Activated naive CD8-positive, alpha-beta T cell treated with anti-CD3 and anti-CD28 coated beads for 36 hours (primary cell): Measurements from ENCODE around the gene BRCA1. TPM values are rescaled to one million over a fixed set of nuclear protein-coding genes. Genes with fewer than 3 reads are reported as not detected.
"Not testable (repeated sequence)": the region's sequence is repeated elsewhere in the genome, so short reads cannot be mapped to it uniquely, and the experiment has no call there.

Experiments
- DNase-seq: peaks from one replicate; pipeline ENCODE4 v3.0.0; 2021
- H3K27ac Mint-ChIP-seq: one replicate; pipeline ENCODE4 v1.8.0; 2022; ENCODE audit warnings: mild to moderate bottlenecking, moderate library complexity, mixed read lengths
- H3K27me3 Mint-ChIP-seq: one replicate; pipeline ENCODE4 v1.8.0; 2022; ENCODE audit warnings: mild to moderate bottlenecking, mixed read lengths
- H3K36me3 Mint-ChIP-seq: one replicate; pipeline ENCODE4 v1.8.0; 2021; ENCODE audit warnings: mild to moderate bottlenecking, mixed read lengths
- H3K4me1 Mint-ChIP-seq: one replicate; pipeline ENCODE4 v1.8.0; 2021; ENCODE audit warnings: mixed read lengths
- H3K4me3 Mint-ChIP-seq: one replicate; pipeline ENCODE4 v1.8.0; 2022; ENCODE audit warnings: mild to moderate bottlenecking, moderate library complexity, mixed read lengths
- H3K9me3 Mint-ChIP-seq: one replicate; pipeline ENCODE4 v1.8.0; 2022; ENCODE audit warnings: mixed read lengths
- total RNA-seq, 2 experiments: library from RNA; stranded (reverse); gene quantifications; one replicate each; pipeline ENCODE4 v1.2.3, GENCODE V29; 2021

Gene BRCA1
- total RNA-seq, 2 experiments from 2014 or later: 84.1 to 86.7 TPM

GRCh38 chr17:43056051-43056450, 69.1 kb downstream of the BRCA1 start:
- Mint-ChIP-seq H3K9me3 (no peaks in the 10 kb centered on the region), H3K36me3 (peaks cover 44% of the 10 kb centered on the region), H3K4me1 (no peaks in the 10 kb centered on the region), H3K4me3 (no peak overlapping the region), H3K27me3 (no peaks in the 10 kb centered on the region), H3K27ac (no peak overlapping the region)
- DNase-seq: no peak

- H3K9me3 Mint-ChIP-seq, DNase-seq, H3K4me3 Mint-ChIP-seq, H3K27ac Mint-ChIP-seq, H3K4me1 Mint-ChIP-seq, H3K27me3 Mint-ChIP-seq: not testable (repeated sequence)
- H3K36me3 Mint-ChIP-seq: peaks cover 47% of the 10 kb centered on the region
These were observed 72.2 kb downstream of the BRCA1 start for GRCh38 chr17:43053008-43053407.

GRCh38 chr17:43051969-43052368, 73.2 kb downstream of the BRCA1 start:
- H3K27me3 Mint-ChIP-seq: no peaks in the 10 kb centered on the region
- no peak overlapping the region for H3K27ac Mint-ChIP-seq

GRCh38 chr17:43044024-43044423, 81.1 kb downstream of the BRCA1 start:
- no peak overlapping the region for H3K27ac Mint-ChIP-seq
- no peaks in the 10 kb centered on the region for H3K4me1 Mint-ChIP-seq

More at GRCh38 chr17:43051969-43052368, 73.2 kb downstream of the BRCA1 start:
- Mint-ChIP-seq H3K9me3 (no peaks in the 10 kb centered on the region), H3K4me3 (no peak overlapping the region), H3K36me3 (peaks cover 51% of the 10 kb centered on the region), H3K4me1 (no peaks in the 10 kb centered on the region)
- no peak for DNase-seq

GRCh38 chr17:43043307-43043706, 81.9 kb downstream of the BRCA1 start:
- Mint-ChIP-seq H3K4me1 (no peaks in the 10 kb centered on the region), H3K4me3 (no peak overlapping the region), H3K36me3 (peaks cover 18% of the 10 kb centered on the region), H3K27ac (no peak overlapping the region), H3K27me3 (no peaks in the 10 kb centered on the region), H3K9me3 (no peaks in the 10 kb centered on the region)
- no peak for DNase-seq

More at GRCh38 chr17:43044024-43044423, 81.1 kb downstream of the BRCA1 start:
- H3K9me3 Mint-ChIP-seq: no peaks in the 10 kb centered on the region
- peaks cover 23% of the 10 kb centered on the region for H3K36me3 Mint-ChIP-seq
- H3K4me3 Mint-ChIP-seq: no peak overlapping the region
- no peak for DNase-seq
- H3K27me3 Mint-ChIP-seq: no peaks in the 10 kb centered on the region

- no peak overlapping the region for H3K4me3 Mint-ChIP-seq
- no peak overlapping the region for H3K27ac Mint-ChIP-seq
- no peaks in the 10 kb centered on the region for H3K4me1 Mint-ChIP-seq
- H3K36me3 Mint-ChIP-seq: peaks cover 11% of the 10 kb centered on the region
- H3K27me3 Mint-ChIP-seq: no peaks in the 10 kb centered on the region
- DNase-seq: no peak
- no peaks in the 10 kb centered on the region for H3K9me3 Mint-ChIP-seq
These were observed 83.0 kb downstream of the BRCA1 start for GRCh38 chr17:43042025-43042628.

GRCh38 chr17:43040655-43041054, 84.5 kb downstream of the BRCA1 start:
- Mint-ChIP-seq H3K36me3 (peaks cover 5% of the 10 kb centered on the region), H3K4me1 (no peaks in the 10 kb centered on the region), H3K27me3 (no peaks in the 10 kb centered on the region), H3K9me3 (no peaks in the 10 kb centered on the region), H3K27ac (no peak overlapping the region), H3K4me3 (no peak overlapping the region)
- no peak for DNase-seq

GRCh38 chr17:43039646-43040045, 85.5 kb downstream of the BRCA1 start:
- Mint-ChIP-seq H3K36me3 (peaks cover 3% of the 10 kb centered on the region), H3K4me1 (no peaks in the 10 kb centered on the region)

GRCh38 chr17:43034894-43035293, 90.3 kb downstream of the BRCA1 start:
- Mint-ChIP-seq H3K4me3 (no peak overlapping the region), H3K27ac (no peak overlapping the region), H3K36me3 (no peaks in the 10 kb centered on the region), H3K4me1 (no peaks in the 10 kb centered on the region), H3K9me3 (no peaks in the 10 kb centered on the region), H3K27me3 (no peaks in the 10 kb centered on the region)
- DNase-seq: no peak

More at GRCh38 chr17:43039646-43040045, 85.5 kb downstream of the BRCA1 start:
- H3K4me3 Mint-ChIP-seq: no peak overlapping the region
- no peaks in the 10 kb centered on the region for H3K27me3 Mint-ChIP-seq
- H3K9me3 Mint-ChIP-seq: no peaks in the 10 kb centered on the region
- no peak overlapping the region for H3K27ac Mint-ChIP-seq
- no peak for DNase-seq

- H3K4me3 Mint-ChIP-seq: no peak overlapping the region
- no peaks in the 10 kb centered on the region for H3K27me3 Mint-ChIP-seq
- no peaks in the 10 kb centered on the region for H3K9me3 Mint-ChIP-seq
- H3K36me3 Mint-ChIP-seq: no peaks in the 10 kb centered on the region
- no peaks in the 10 kb centered on the region for H3K4me1 Mint-ChIP-seq
- DNase-seq: no peak
- H3K27ac Mint-ChIP-seq: no peak overlapping the region
These were observed 90.9 kb downstream of the BRCA1 start for GRCh38 chr17:43033948-43034881.

- no peaks in the 10 kb centered on the region for H3K4me1 Mint-ChIP-seq
- H3K4me3 Mint-ChIP-seq: no peak overlapping the region
These were observed 93.5 kb downstream of the BRCA1 start for GRCh38 chr17:43031666-43032065.

GRCh38 chr17:43030137-43030767, 94.9 kb downstream of the BRCA1 start:
- no peaks in the 10 kb centered on the region for H3K36me3 Mint-ChIP-seq
- no peak for DNase-seq
- no peaks in the 10 kb centered on the region for H3K9me3 Mint-ChIP-seq
- H3K4me1 Mint-ChIP-seq: peaks cover 3% of the 10 kb centered on the region
- H3K4me3 Mint-ChIP-seq: no peak overlapping the region
- peaks cover 3% of the 10 kb centered on the region for H3K27me3 Mint-ChIP-seq
- no peak overlapping the region for H3K27ac Mint-ChIP-seq

More at GRCh38 chr17:43031666-43032065, 93.5 kb downstream of the BRCA1 start:
- H3K27me3 Mint-ChIP-seq: no peaks in the 10 kb centered on the region
- H3K36me3 Mint-ChIP-seq: no peaks in the 10 kb centered on the region
- DNase-seq: no peak
- no peak overlapping the region for H3K27ac Mint-ChIP-seq
- H3K9me3 Mint-ChIP-seq: no peaks in the 10 kb centered on the region

- no peak overlapping the region for H3K27ac Mint-ChIP-seq
- H3K4me1 Mint-ChIP-seq: peaks cover 11% of the 10 kb centered on the region
- H3K4me3 Mint-ChIP-seq: no peak overlapping the region
- DNase-seq: no peak
- H3K36me3 Mint-ChIP-seq: no peaks in the 10 kb centered on the region
- peaks cover 8% of the 10 kb centered on the region for H3K27me3 Mint-ChIP-seq
- no peaks in the 10 kb centered on the region for H3K9me3 Mint-ChIP-seq
These were observed 96.8 kb downstream of the BRCA1 start for GRCh38 chr17:43028221-43028861.

GRCh38 chr17:43027091-43028032, 97.8 kb downstream of the BRCA1 start:
- no peak overlapping the region for H3K27ac Mint-ChIP-seq

More at GRCh38 chr17:43027091-43028032, 97.8 kb downstream of the BRCA1 start:
- H3K4me1 Mint-ChIP-seq: peaks cover 11% of the 10 kb centered on the region
- no peak for DNase-seq
- no peaks in the 10 kb centered on the region for H3K36me3 Mint-ChIP-seq
- H3K4me3 Mint-ChIP-seq: no peak overlapping the region
- no peaks in the 10 kb centered on the region for H3K9me3 Mint-ChIP-seq
- peaks cover 8% of the 10 kb centered on the region for H3K27me3 Mint-ChIP-seq
